CD4-positive, alpha-beta T cell treated with Interleukin-12 subunit alpha and Interleukin-12 subunit beta, for 1 hour (primary cell): Measurements from ENCODE around the gene FXYD4.

Source experiments
- DNase-seq: peaks from one replicate; pipeline ENCODE4 v3.0.0-alpha.2; 2020

Gene FXYD4

GRCh38 chr10:43396928-43397624, 25.6 kb downstream of the FXYD4 start:
- peak; percentile 81 for DNase-seq

- no peak for DNase-seq
Observed at GRCh38 chr10:43398939-43399319, 27.5 kb downstream of the FXYD4 start.

GRCh38 chr10:43399320-43400310, 28.2 kb downstream of the FXYD4 start:
- no peak for DNase-seq

GRCh38 chr10:43401627-43402026, 30.2 kb downstream of the FXYD4 start:
- no peak for DNase-seq

- DNase-seq: no peak
Observed at GRCh38 chr10:43402176-43402575, 30.7 kb downstream of the FXYD4 start.

GRCh38 chr10:43402880-43403452, 31.5 kb downstream of the FXYD4 start:
- DNase-seq: no peak

- no peak for DNase-seq
Observed at GRCh38 chr10:43403911-43404703, 32.7 kb downstream of the FXYD4 start.

- peak; percentile 48 for DNase-seq
Observed at GRCh38 chr10:43404704-43405084, 33.3 kb downstream of the FXYD4 start.

GRCh38 chr10:43407148-43407575, 35.7 kb downstream of the FXYD4 start:
- peak; percentile 60 for DNase-seq

- DNase-seq: peak; percentile 87
Observed at GRCh38 chr10:43407576-43408330, 36.3 kb downstream of the FXYD4 start.

GRCh38 chr10:43408331-43408709, 36.9 kb downstream of the FXYD4 start:
- no peak for DNase-seq

GRCh38 chr10:43408710-43409384, 37.4 kb downstream of the FXYD4 start, which contains the start of gene HNRNPF:
Gene HNRNPF, minus strand, starts transcription at chr10:43409186. Its CDS starts 21,302 bp downstream, at chr10:43387884.
- peak; percentile 97 for DNase-seq

GRCh38 chr10:43409385-43410109, 38.1 kb downstream of the FXYD4 start:
- DNase-seq: peak; percentile 85

GRCh38 chr10:43410345-43410744, 38.9 kb downstream of the FXYD4 start:
- DNase-seq: no peak

- no peak for DNase-seq
Observed at GRCh38 chr10:43411536-43411935, 40.1 kb downstream of the FXYD4 start.

GRCh38 chr10:43415544-43415943, 44.1 kb downstream of the FXYD4 start:
- DNase-seq: no peak

- peak; percentile 70 for DNase-seq
Observed at GRCh38 chr10:43417950-43418768, 46.7 kb downstream of the FXYD4 start.

GRCh38 chr10:43419997-43420368, 48.5 kb downstream of the FXYD4 start:
- no peak for DNase-seq

GRCh38 chr10:43420369-43421200, 49.1 kb downstream of the FXYD4 start:
- DNase-seq: peak; percentile 82
